HG03196 (cell line): ENCODE results near the gene APOC1.

Experiments used
- ATAC-seq: cut with Tn5 transposase; IDR thresholded peaks from one replicate; pipeline ENCODE4 v1.9.1; 2021; ENCODE audit not compliant: unreplicated experiment

The APOC1 gene

GRCh38 chr19:44955505-44956439 is 41.4 kb downstream of the APOC1 start:
- ATAC-seq = peak; percentile 6

GRCh38 chr19:44957526-44957925 is 43.1 kb downstream of the APOC1 start:
- no peak for ATAC-seq

- ATAC-seq = no peak
These were observed 43.7 kb downstream of the APOC1 start for GRCh38 chr19:44958090-44958489.

GRCh38 chr19:44959691-44960090 is 45.3 kb downstream of the APOC1 start:
- ATAC-seq = no peak

GRCh38 chr19:44960906-44961728 is 46.7 kb downstream of the APOC1 start:
- ATAC-seq = no peak

- ATAC-seq = no peak
These were observed 47.4 kb downstream of the APOC1 start for GRCh38 chr19:44961821-44962220.

DNA sequence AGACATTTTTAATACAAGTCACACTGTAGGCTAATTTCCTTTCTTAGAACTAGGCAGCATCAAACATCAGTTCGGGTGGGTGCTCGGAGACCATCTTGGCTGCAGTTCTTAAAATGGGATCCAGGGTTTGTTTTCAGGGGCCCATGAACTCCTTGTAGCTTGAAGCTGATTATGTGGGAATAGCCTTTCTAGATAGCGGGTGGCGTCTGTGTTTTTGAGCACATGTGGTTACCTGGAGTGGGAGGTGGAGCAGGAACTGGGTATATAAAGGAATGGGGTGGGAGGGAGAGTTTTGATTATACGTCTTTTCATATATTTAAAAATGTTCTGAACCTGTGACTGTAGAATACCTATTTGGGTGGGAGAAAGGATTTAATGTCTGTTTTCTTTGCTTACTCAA is 53.7 kb downstream of the APOC1 start:
- ATAC-seq = no peak

- no peak for ATAC-seq
These were observed 54.3 kb downstream of the APOC1 start for GRCh38 chr19:44968670-44969069.
